Right atrium auricular region (tissue), 2 donors: ENCODE measurements around the gene BANP. TPM values are rescaled to one million over a fixed set of nuclear protein-coding genes. Genes with fewer than 3 reads are reported as not detected.
"Not testable (repeated sequence)": the region's sequence is repeated elsewhere in the genome, so short reads cannot be mapped to it uniquely, and the experiment has no call there.

Experiments used
- DNase-seq: peaks from one replicate; pipeline ENCODE4 v3.0.0-alpha.2; 2019; ENCODE audit warnings: low spot score
- H3K27ac ChIP-seq, 2 donors: fragments of 200-600 bp; sonication (generic); 1 replicate in 1 of 2; 2 replicates in 1 of 2; pipeline ENCODE4 v1.5.1; 2016 to 2019
- H3K27me3 ChIP-seq, 2 donors: fragments of 200-600 bp; sonication (generic); one replicate each; pipeline versions ENCODE4 v1.5.1 to v1.6.0; 2017 to 2019
- H3K36me3 ChIP-seq: fragments of 200-600 bp; sonication (generic); one replicate; pipeline ENCODE4 v1.5.1; 2016
- H3K4me1 ChIP-seq, 2 donors: fragments of 200-600 bp; sonication (generic); one replicate each; pipeline versions ENCODE4 v1.5.1 to v1.6.0; 2017 to 2019
- H3K4me3 ChIP-seq, 2 donors: fragments of 200-600 bp; sonication (generic); 1 replicate in 1 of 2; 2 replicates in 1 of 2; pipeline ENCODE4 v1.5.1; 2017 to 2019; ENCODE audit warnings: mild to moderate bottlenecking in 1 of 2, moderate library complexity in 1 of 2
- H3K9me3 ChIP-seq, 2 donors: fragments of 200-600 bp; sonication (generic); one replicate each; pipeline ENCODE4 v1.5.1; 2019
- total RNA-seq, 2 donors: library from RNA; depleted of rRNA; stranded (reverse); fragments of >200 nt; gene quantifications; one replicate each; pipeline ENCODE4 v1.1.0, GENCODE V29; 2016
- TF ChIP-seq, protein P1 (sequence below), 2 donors: fragments of 200-600 bp; sonication (generic); IDR thresholded peaks; one replicate each; pipeline ENCODE4 v1.5.1; 2019; ENCODE audit warnings: antibody characterized with exemption in 2 of 2

Gene BANP
- total RNA-seq, 2 donors from 2014 or later, result 10.4 to 14.4 TPM

DNA sequence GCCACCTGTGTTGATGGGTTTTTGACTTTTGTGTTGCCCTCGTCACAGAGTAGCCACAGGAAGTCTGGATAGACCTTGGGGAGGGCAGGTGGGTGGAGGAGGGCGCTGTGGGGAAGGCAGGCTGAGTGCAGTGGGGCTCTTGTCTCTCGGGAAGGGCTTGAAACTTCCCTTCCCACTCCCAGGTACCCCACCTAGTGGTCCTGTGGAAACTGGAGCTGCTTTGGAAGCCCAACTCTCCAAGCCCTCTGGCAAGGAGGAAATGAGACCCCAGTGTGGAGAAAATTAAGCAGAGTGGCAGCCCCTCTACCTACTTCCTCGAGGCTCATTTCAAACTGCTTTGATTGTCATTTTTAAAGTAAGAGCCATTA is 24.1 kb upstream of the BANP start:
- Histone ChIP-seq H3K4me1 (no peaks in the 10 kb centered on the region), H3K27me3 (no peaks in the 10 kb centered on the region), H3K27ac (no peak overlapping the region), H3K9me3 (no peaks in the 10 kb centered on the region), H3K36me3 (no peaks in the 10 kb centered on the region), H3K4me3 (no peak overlapping the region)
- TF ChIP-seq, protein P1, sequence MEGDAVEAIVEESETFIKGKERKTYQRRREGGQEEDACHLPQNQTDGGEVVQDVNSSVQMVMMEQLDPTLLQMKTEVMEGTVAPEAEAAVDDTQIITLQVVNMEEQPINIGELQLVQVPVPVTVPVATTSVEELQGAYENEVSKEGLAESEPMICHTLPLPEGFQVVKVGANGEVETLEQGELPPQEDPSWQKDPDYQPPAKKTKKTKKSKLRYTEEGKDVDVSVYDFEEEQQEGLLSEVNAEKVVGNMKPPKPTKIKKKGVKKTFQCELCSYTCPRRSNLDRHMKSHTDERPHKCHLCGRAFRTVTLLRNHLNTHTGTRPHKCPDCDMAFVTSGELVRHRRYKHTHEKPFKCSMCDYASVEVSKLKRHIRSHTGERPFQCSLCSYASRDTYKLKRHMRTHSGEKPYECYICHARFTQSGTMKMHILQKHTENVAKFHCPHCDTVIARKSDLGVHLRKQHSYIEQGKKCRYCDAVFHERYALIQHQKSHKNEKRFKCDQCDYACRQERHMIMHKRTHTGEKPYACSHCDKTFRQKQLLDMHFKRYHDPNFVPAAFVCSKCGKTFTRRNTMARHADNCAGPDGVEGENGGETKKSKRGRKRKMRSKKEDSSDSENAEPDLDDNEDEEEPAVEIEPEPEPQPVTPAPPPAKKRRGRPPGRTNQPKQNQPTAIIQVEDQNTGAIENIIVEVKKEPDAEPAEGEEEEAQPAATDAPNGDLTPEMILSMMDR (IDR thresholded peaks at IDR 0.05), result no peak
- no peak for DNase-seq

DNA sequence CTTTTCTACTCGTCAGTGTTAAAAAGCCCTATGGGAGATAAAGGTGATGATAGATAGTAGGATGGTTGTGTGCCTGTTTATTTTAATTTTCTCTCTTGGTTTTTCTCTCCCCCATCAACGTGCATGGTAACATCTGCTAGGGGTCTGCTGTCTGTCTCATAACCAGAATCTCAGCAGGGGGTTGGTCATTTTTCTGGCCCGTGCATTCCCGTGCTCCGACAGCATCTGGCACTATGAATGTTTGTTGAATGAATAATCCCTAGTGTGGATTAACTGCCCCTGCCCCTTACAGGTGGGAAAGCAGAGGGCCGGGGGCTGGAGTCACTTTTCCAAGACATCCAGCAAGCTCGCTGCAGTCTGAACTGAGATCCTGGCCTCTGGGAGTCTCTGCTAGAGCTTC is 21.2 kb upstream of the BANP start:
- H3K27ac ChIP-seq, result no peak overlapping the region
- TF ChIP-seq, protein P1 (IDR thresholded peaks at IDR 0.05), result no peak
- no peaks in the 10 kb centered on the region for H3K4me1 ChIP-seq
- no peak for DNase-seq
- H3K9me3 ChIP-seq, result no peaks in the 10 kb centered on the region
- H3K4me3 ChIP-seq, result no peak overlapping the region
- no peaks in the 10 kb centered on the region for H3K27me3 ChIP-seq
- no peaks in the 10 kb centered on the region for H3K36me3 ChIP-seq

DNA sequence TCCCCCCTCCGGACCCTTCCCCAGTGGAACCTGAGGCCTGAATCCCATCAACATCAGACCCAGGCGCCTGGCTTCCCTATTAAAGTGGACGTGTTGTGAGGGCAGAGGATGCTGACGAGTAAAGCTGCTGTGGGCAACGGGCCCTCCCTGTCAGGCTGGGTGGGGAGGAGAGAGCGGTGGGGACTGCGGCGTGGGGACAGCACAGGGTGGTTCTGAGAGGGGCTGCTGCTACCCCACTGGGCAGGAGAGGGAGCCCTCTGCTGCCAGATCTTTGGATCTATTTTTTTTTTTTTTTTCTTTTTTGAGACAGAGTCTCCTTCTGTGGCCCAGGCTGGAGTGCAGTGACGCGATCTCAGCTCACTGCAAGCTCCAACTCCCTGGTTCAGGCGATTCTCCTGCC is 20.8 kb upstream of the BANP start:
- no peak for DNase-seq
- TF ChIP-seq, protein P1 (IDR thresholded peaks at IDR 0.05), result no peak

DNA sequence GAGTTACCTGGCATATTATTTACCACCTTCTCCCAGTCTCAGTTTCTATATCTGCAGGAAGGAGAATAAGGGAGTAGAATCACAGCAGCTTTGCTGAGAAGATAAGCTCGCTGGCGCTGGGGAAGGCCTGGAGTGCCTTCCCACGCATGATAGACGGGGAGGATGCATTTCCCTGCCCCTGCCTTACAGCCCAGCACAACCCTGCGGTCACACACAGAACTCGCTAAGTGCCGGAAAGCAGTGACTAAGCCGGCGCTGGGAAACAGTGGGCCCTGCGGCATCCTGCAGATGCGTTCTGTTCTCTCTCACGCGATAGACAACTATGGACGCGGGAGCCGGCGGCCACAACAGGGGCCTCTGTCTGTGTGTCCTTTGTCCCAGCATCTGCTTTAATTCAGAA is 19.7 kb upstream of the BANP start:
- TF ChIP-seq, protein P1 (IDR thresholded peaks at IDR 0.05), result no peak
- Histone ChIP-seq H3K27me3 (no peaks in the 10 kb centered on the region), H3K27ac (no peak overlapping the region), H3K4me3 (no peak overlapping the region), H3K4me1 (no peaks in the 10 kb centered on the region), H3K9me3 (no peaks in the 10 kb centered on the region), H3K36me3 (no peaks in the 10 kb centered on the region)
- no peak for DNase-seq

More for the DNA sequence above, 20.8 kb upstream of the BANP start:
- Histone ChIP-seq H3K36me3 (no peaks in the 10 kb centered on the region), H3K27me3 (no peaks in the 10 kb centered on the region), H3K4me1 (no peaks in the 10 kb centered on the region), H3K4me3 (no peak overlapping the region), H3K27ac (no peak overlapping the region), H3K9me3 (no peaks in the 10 kb centered on the region)

DNA sequence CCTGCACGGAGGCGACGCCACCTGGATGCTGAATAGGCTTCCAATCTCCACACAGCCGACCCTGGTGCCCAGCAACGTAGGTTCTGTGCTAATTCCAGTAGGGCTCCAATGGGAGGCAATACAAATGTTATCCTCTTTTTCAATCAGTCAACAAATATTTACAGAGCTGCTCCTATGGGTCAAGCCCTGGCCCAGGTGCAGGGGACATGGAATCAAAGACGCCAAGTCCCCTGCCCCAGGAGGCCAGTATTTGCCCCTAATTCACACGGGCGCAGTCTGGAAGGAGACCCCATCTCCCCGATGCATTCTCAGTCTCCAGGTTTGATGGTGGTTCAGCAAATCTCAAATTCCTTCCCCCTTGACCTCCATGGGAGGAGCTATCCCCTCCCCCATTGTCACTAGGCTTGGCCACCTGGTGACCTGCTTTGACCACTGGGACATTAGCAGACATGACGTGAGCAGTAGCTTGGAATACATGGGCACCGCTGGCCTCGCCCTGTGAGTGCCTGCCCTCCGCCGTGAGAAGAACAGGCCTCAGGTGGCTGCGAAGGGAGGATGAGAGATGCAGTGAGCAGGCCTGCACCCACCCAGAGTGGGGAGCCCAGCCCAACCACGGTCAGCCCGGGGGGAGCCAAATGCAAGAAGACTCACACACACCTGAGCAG is 18.6 kb upstream of the BANP start:
- H3K4me3 ChIP-seq, H3K9me3 ChIP-seq, H3K4me1 ChIP-seq, H3K27me3 ChIP-seq, H3K36me3 ChIP-seq, H3K27ac ChIP-seq, DNase-seq: not testable (repeated sequence)

DNA sequence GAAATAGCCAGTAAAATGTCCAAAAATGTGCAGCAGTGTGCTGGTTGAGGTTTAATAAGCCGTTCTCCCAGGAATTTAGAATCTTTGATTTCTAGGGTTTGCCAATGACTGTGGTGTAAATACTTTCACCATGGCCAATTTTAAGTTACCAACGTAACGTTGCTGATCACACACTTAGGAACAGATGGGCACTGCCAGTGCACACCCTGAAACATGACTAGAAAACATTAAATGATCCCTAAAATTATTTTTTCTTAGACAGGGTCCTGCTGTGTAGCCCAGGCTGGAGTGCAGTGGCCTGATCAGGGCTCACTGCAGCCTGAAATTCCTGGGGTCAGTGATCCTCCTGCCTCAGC is 18.1 kb upstream of the BANP start:
- H3K4me3 ChIP-seq, result no peak overlapping the region
- H3K36me3 ChIP-seq, result no peaks in the 10 kb centered on the region
- TF ChIP-seq, protein P1 (IDR thresholded peaks at IDR 0.05), result no peak
- no peak overlapping the region for H3K27ac ChIP-seq
- no peaks in the 10 kb centered on the region for H3K27me3 ChIP-seq
- no peaks in the 10 kb centered on the region for H3K9me3 ChIP-seq
- no peaks in the 10 kb centered on the region for H3K4me1 ChIP-seq
- no peak for DNase-seq

DNA sequence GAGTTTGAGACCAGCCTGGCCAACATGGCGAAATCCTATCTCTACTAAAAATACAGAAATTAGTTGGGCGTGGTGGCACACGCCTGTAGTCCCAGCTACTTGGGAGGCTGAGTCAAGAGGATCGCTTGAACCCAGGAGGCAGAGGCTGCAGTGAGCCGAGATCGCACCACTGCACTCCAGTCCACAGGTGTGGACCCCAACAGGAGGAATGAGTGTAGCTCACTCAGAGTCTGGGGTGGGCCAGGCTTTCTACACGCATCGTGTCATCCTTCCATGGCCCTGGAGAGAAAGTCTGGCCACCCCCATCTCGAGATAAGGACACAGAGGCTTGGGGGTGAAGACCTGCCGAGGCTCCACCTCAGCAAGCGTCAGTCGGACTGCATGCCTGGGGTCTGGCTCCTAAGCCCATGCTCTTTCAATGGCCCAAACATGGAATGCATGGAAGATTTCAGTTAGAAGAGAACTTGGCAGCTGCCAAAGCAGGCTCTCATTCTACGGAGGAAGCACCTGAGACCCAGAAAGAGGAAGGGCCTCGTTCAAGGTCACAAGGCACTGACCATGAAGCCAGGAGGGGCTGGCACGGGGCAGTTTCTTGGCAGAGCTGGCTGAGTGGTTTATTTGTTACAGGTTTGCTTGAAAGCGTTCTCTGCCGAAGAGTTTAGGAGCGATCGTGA is 16.3 kb upstream of the BANP start:
- H3K36me3 ChIP-seq, H3K27me3 ChIP-seq, H3K27ac ChIP-seq, DNase-seq, H3K9me3 ChIP-seq, H3K4me1 ChIP-seq, H3K4me3 ChIP-seq: not testable (repeated sequence)

DNA sequence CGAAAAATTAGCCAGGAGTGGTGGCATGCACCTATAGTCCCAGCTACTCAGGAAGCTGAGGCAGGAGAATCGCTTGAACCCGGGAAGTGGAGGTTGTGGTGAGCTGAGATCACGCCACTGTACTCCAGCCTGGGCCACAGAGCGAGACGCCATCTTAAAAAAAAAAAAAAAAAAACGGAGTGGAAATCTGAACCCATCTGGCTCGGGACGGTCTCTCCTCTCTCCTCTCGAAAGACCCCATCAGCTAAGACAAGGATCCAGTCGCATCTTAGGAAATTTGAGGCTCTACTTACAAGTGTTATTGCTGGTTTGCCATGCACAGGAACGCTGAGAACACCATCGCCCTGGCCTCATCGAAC is 15.2 kb upstream of the BANP start:
- not testable (repeated sequence) for H3K4me1 ChIP-seq, H3K9me3 ChIP-seq, DNase-seq, H3K27me3 ChIP-seq, H3K36me3 ChIP-seq, H3K27ac ChIP-seq, H3K4me3 ChIP-seq
